ENCODE measurements around the gene TMEM106B.

Gene TMEM106B

GRCh38 chr7:12228024-12228423 is 16.9 kb downstream of the TMEM106B start:
- no peak for DNase-seq (ENCODE audit: low read depth in 2 of 2)

GRCh38 chr7:12229046-12229445 is 18.0 kb downstream of the TMEM106B start:
- DNase-seq (ENCODE audit: low read depth in 2 of 2) = no peak

- no peak for DNase-seq (ENCODE audit: low read depth in 2 of 2)
Measured at GRCh38 chr7:12231097-12231496, 20.0 kb downstream of the TMEM106B start.

- no peak for DNase-seq (ENCODE audit: low read depth in 2 of 2)
Measured at GRCh38 chr7:12233175-12233574, 22.1 kb downstream of the TMEM106B start.

- DNase-seq (ENCODE audit: low read depth in 2 of 2) = no peak
Measured at GRCh38 chr7:12234334-12234865, 23.3 kb downstream of the TMEM106B start.

- DNase-seq (ENCODE audit: low read depth in 2 of 2) = no peak
Measured at GRCh38 chr7:12235970-12236369, 24.9 kb downstream of the TMEM106B start.

- no peak for DNase-seq (ENCODE audit: low read depth in 2 of 2)
Measured at GRCh38 chr7:12237007-12237406, 25.9 kb downstream of the TMEM106B start.

GRCh38 chr7:12239806-12240205 is 28.7 kb downstream of the TMEM106B start:
- no peak for DNase-seq (ENCODE audit: low read depth in 2 of 2)

GRCh38 chr7:12244129-12244528 is 33.0 kb downstream of the TMEM106B start:
- no peak for DNase-seq (ENCODE audit: low read depth in 2 of 2)

- DNase-seq (ENCODE audit: low read depth in 2 of 2) = no peak
Measured at GRCh38 chr7:12244694-12245093, 33.6 kb downstream of the TMEM106B start.

- DNase-seq (ENCODE audit: low read depth in 2 of 2) = no peak
Measured at GRCh38 chr7:12249706-12250105, 38.6 kb downstream of the TMEM106B start.

GRCh38 chr7:12250232-12250631 is 39.1 kb downstream of the TMEM106B start:
- no peak for DNase-seq (ENCODE audit: low read depth in 2 of 2)

- no peak for DNase-seq (ENCODE audit: low read depth in 2 of 2)
Measured at GRCh38 chr7:12256090-12256489, 45.0 kb downstream of the TMEM106B start.

GRCh38 chr7:12257582-12257981 is 46.5 kb downstream of the TMEM106B start:
- DNase-seq (ENCODE audit: low read depth in 2 of 2) = peak in 1 of 2 donors; percentile 16

- DNase-seq (ENCODE audit: low read depth in 2 of 2) = no peak
Measured at GRCh38 chr7:12258074-12258473, 47.0 kb downstream of the TMEM106B start.

GRCh38 chr7:12267542-12267941 is 56.4 kb downstream of the TMEM106B start:
- no peak for DNase-seq (ENCODE audit: low read depth in 2 of 2)

- DNase-seq (ENCODE audit: low read depth in 2 of 2) = no peak
Measured at GRCh38 chr7:12269100-12269895, 58.2 kb downstream of the TMEM106B start.

GRCh38 chr7:12281038-12281437 is 69.9 kb downstream of the TMEM106B start:
- DNase-seq (ENCODE audit: low read depth in 2 of 2) = no peak

GRCh38 chr7:12287901-12288300 is 76.8 kb downstream of the TMEM106B start:
- DNase-seq (ENCODE audit: low read depth in 2 of 2) = no peak

GRCh38 chr7:12289996-12290395 is 78.9 kb downstream of the TMEM106B start:
- no peak for DNase-seq (ENCODE audit: low read depth in 2 of 2)

GRCh38 chr7:12290761-12291160 is 79.7 kb downstream of the TMEM106B start:
- DNase-seq (ENCODE audit: low read depth in 2 of 2) = no peak

GRCh38 chr7:12291870-12292269 is 80.8 kb downstream of the TMEM106B start:
- no peak for DNase-seq (ENCODE audit: low read depth in 2 of 2)

All from stimulated activated CD8-positive, alpha-beta memory T cell treated with anti-CD3 and anti-CD28 coated beads, Interleukin-15, amount 100 ng/mL, for 48 hours (primary cell).